ENCODE measurements around the gene FAM185A.
A peak's percentile ranks its signal among the peaks of the same experiment; 100 is the strongest.
"Not testable (repeated sequence)": the region's sequence is repeated elsewhere in the genome, so short reads cannot be mapped to it uniquely, and the experiment has no call there.

Gene FAM185A

DNA sequence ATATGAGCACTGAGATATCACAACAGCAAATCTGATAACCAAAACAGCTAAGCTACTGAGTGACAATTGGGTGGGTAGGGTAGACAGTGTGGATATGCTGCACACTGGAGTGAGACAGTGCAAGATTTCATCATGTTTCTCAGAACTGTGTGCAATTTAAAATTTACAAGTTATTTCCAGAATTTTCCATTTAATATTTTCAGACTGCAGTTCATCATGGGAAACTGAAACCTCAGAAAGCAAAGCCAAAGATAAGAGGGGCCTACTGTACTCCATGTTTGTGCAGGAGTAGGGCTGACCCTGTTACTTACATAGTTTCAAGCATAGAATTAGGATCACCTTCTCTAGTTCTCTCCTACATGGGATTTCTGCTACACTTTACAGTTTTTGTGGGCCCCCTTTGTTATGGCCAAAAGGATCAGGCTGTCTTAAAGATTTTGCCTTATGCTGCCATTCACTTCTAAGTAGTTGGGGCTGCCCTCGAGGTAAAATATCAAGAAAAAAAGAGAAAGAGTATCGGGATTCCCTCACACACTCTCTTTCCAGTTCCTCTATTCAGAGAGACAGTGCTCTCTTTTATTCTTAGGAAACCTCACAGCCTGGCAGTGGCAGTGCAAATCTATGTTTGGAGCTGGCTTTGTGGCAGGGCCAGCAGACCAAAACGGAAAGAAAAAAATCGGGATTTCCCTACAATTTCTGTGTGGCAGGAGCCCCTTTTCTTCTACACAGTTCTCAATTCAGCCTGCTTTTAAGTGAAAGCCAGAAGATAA, 6.6 kb upstream of the FAM185A start:
- H3K36me3 ChIP-seq (ENCODE audit: insufficient read depth); H3K79me2 ChIP-seq (ENCODE audit: insufficient read depth, low read depth); H3K4me3 ChIP-seq (IDR thresholded peaks at IDR 0.05; ENCODE audit: insufficient read depth, low read depth, low read length); H4K20me1 ChIP-seq (ENCODE audit: insufficient read depth); H3K27me3 ChIP-seq (ENCODE audit: insufficient read depth, low read depth): not testable (repeated sequence)
- peak overlapping the region; percentile 72 for H2AFZ ChIP-seq (ENCODE audit: low read depth)
- peak overlapping the region; percentile 3; the same call in 1 of the 2 replicates for H3K9ac ChIP-seq
- peak overlapping the region; percentile 46 for H3K4me2 ChIP-seq
- peaks cover 41% of the 10 kb centered on the region for H3K4me1 ChIP-seq (ENCODE audit: low read depth, poor library complexity, severe bottlenecking)
- H3K27ac ChIP-seq: peak overlapping the region; percentile 34; the same call in 1 of the 2 replicates

- peak overlapping the region; percentile 57; the same call in 1 of the 2 replicates for H2AFZ ChIP-seq (ENCODE audit: low read depth)
Observed at GRCh38 chr7:102743861-102744260, 4.9 kb upstream of the FAM185A start.

DNA sequence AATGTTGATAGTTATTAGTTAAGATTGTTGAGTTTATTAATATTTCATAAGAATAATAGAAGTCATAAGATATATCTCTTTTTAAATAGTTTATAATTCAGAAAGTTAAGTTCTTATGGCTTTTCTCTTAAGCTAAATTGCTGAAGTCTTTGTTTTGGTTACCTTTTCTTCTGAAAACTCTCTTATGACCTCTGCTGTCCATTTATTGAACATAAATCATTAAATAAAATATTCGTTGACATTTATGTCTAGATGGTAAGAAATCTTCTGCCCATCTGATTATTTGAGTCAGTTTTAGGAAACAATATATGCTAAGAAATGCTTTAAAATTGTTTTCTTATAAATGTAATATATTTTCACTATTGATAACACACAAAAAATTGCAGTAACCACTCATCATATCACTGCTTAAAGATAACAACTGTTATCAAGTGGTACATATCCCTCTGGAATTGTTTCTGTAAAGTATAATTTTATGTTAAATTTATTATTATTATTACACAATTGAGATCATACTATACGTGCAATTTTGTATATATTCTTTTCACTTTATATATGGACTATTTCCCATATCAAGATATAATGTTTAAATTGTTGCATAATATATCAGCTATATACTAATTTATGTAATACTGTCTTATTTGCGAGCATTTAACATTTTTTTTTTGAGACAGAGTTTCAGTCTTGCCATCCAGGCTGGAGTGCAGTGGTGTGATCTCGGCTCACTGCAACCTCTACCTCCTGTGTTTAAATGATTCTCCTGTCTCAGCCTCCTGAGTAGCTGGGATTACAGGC, 3.1 kb upstream of the FAM185A start:
- H2AFZ ChIP-seq (ENCODE audit: low read depth); H3K27ac ChIP-seq; H3K4me2 ChIP-seq; H3K4me3 ChIP-seq (IDR thresholded peaks at IDR 0.05; ENCODE audit: insufficient read depth, low read depth, low read length); H3K79me2 ChIP-seq (ENCODE audit: insufficient read depth, low read depth); H3K27me3 ChIP-seq (ENCODE audit: insufficient read depth, low read depth); H4K20me1 ChIP-seq (ENCODE audit: insufficient read depth); H3K36me3 ChIP-seq (ENCODE audit: insufficient read depth); H3K9ac ChIP-seq: not testable (repeated sequence)
- peaks cover 48% of the 10 kb centered on the region for H3K4me1 ChIP-seq (ENCODE audit: low read depth, poor library complexity, severe bottlenecking)

More at GRCh38 chr7:102743861-102744260, 4.9 kb upstream of the FAM185A start:
- H3K4me1 ChIP-seq (ENCODE audit: low read depth, poor library complexity, severe bottlenecking): peaks cover 48% of the 10 kb centered on the region
- H3K27me3 ChIP-seq (ENCODE audit: insufficient read depth, low read depth); H3K4me3 ChIP-seq (IDR thresholded peaks at IDR 0.05; ENCODE audit: insufficient read depth, low read depth, low read length); H3K27ac ChIP-seq; H3K9ac ChIP-seq; H3K36me3 ChIP-seq (ENCODE audit: insufficient read depth); H3K4me2 ChIP-seq; H4K20me1 ChIP-seq (ENCODE audit: insufficient read depth); H3K79me2 ChIP-seq (ENCODE audit: insufficient read depth, low read depth): not testable (repeated sequence)

DNA sequence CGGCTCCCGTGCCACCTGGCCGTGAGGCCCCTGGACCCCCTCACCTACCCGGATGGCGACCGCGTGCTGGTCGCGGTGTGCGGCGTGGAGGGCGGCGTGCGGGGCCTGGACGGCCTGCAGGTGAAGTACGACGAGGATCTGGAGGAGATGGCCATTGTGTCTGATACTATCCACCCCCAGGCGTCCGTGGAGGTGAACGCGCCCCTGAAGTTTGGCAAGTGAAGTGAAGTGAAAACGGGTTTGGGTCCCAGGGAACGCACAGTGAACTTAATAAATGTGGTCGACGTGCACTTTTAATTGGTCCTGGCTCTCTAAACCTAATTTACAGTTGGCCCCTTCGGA, 617 bp downstream of the FAM185A start:
- not testable (repeated sequence) for H3K9ac ChIP-seq; H3K36me3 ChIP-seq (ENCODE audit: insufficient read depth); H3K27me3 ChIP-seq (ENCODE audit: insufficient read depth, low read depth); H3K79me2 ChIP-seq (ENCODE audit: insufficient read depth, low read depth); H3K4me3 ChIP-seq (IDR thresholded peaks at IDR 0.05; ENCODE audit: insufficient read depth, low read depth, low read length); H4K20me1 ChIP-seq (ENCODE audit: insufficient read depth); H3K27ac ChIP-seq
- peak overlapping the region; percentile 51 for H3K4me2 ChIP-seq
- peaks cover 18% of the 10 kb centered on the region for H3K4me1 ChIP-seq (ENCODE audit: low read depth, poor library complexity, severe bottlenecking)
- peak overlapping the region; percentile 72; the same call in 1 of the 2 replicates for H2AFZ ChIP-seq (ENCODE audit: low read depth)

DNA sequence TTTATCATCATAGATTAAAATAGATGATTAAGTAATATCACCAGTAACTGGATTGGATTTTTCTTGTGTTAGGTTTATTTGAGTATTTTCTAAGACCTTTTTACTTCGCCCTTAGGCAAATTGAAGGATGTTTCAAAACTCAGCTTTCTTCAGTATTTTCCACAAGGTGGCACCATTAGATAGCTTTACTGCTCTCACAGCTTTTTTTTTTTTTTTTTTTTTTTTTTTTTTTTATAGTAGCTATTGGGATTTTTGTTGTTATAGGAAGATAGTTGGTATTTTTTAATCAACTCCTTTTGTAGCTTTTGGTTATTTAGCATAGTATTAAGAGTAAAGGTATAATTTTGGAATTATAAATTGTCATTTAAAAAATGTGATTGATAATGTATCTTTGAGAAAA, 9.4 kb downstream of the FAM185A start:
- not testable (repeated sequence) for H3K27ac ChIP-seq; H3K4me2 ChIP-seq; H3K27me3 ChIP-seq (ENCODE audit: insufficient read depth, low read depth); H2AFZ ChIP-seq (ENCODE audit: low read depth); H4K20me1 ChIP-seq (ENCODE audit: insufficient read depth); H3K9ac ChIP-seq; H3K4me1 ChIP-seq (ENCODE audit: low read depth, poor library complexity, severe bottlenecking); H3K36me3 ChIP-seq (ENCODE audit: insufficient read depth); H3K4me3 ChIP-seq (IDR thresholded peaks at IDR 0.05; ENCODE audit: insufficient read depth, low read depth, low read length); H3K79me2 ChIP-seq (ENCODE audit: insufficient read depth, low read depth)
- TF ChIP-seq, protein P1, sequence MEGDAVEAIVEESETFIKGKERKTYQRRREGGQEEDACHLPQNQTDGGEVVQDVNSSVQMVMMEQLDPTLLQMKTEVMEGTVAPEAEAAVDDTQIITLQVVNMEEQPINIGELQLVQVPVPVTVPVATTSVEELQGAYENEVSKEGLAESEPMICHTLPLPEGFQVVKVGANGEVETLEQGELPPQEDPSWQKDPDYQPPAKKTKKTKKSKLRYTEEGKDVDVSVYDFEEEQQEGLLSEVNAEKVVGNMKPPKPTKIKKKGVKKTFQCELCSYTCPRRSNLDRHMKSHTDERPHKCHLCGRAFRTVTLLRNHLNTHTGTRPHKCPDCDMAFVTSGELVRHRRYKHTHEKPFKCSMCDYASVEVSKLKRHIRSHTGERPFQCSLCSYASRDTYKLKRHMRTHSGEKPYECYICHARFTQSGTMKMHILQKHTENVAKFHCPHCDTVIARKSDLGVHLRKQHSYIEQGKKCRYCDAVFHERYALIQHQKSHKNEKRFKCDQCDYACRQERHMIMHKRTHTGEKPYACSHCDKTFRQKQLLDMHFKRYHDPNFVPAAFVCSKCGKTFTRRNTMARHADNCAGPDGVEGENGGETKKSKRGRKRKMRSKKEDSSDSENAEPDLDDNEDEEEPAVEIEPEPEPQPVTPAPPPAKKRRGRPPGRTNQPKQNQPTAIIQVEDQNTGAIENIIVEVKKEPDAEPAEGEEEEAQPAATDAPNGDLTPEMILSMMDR (conservative IDR thresholded peaks at IDR 0.05; ENCODE audit: low read depth, low read length): peak; percentile 44

GRCh38 chr7:102759934-102760333, 11.1 kb downstream of the FAM185A start:
- H3K4me2 ChIP-seq; H3K9ac ChIP-seq; H4K20me1 ChIP-seq (ENCODE audit: insufficient read depth); H3K79me2 ChIP-seq (ENCODE audit: insufficient read depth, low read depth); H3K4me1 ChIP-seq (ENCODE audit: low read depth, poor library complexity, severe bottlenecking); H3K27me3 ChIP-seq (ENCODE audit: insufficient read depth, low read depth); H3K36me3 ChIP-seq (ENCODE audit: insufficient read depth); H2AFZ ChIP-seq (ENCODE audit: low read depth); H3K4me3 ChIP-seq (IDR thresholded peaks at IDR 0.05; ENCODE audit: insufficient read depth, low read depth, low read length); H3K27ac ChIP-seq: not testable (repeated sequence)

DNA sequence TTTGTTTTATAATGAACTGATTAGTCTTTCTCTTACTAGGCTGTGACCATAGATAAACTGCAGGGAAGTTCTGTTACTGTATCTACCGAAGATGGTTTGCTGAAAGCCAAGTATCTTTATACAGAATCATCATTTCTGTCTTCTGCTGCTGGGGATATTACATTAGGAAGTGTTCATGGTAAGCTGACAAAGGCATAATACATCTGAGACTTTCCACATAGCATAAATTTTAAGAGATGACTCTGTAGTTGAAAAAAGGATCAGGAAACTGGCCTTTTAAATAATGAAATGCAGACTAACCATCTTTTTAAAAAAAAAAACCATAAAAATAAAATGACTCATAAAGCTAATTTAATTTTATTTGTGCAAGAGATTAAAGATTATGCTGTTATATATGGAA, 12.4 kb downstream of the FAM185A start:
- H4K20me1 ChIP-seq (ENCODE audit: insufficient read depth); H3K4me3 ChIP-seq (IDR thresholded peaks at IDR 0.05; ENCODE audit: insufficient read depth, low read depth, low read length); H3K4me2 ChIP-seq: not testable (repeated sequence)

GRCh38 chr7:102763295-102763905, 14.6 kb downstream of the FAM185A start:
- not testable (repeated sequence) for H3K9ac ChIP-seq; H3K4me2 ChIP-seq; H4K20me1 ChIP-seq (ENCODE audit: insufficient read depth); H2AFZ ChIP-seq (ENCODE audit: low read depth); H3K4me3 ChIP-seq (IDR thresholded peaks at IDR 0.05; ENCODE audit: insufficient read depth, low read depth, low read length); H3K27ac ChIP-seq; H3K27me3 ChIP-seq (ENCODE audit: insufficient read depth, low read depth); H3K79me2 ChIP-seq (ENCODE audit: insufficient read depth, low read depth); H3K36me3 ChIP-seq (ENCODE audit: insufficient read depth); H3K4me1 ChIP-seq (ENCODE audit: low read depth, poor library complexity, severe bottlenecking)

More for the DNA sequence above, 12.4 kb downstream of the FAM185A start:
- H3K27ac ChIP-seq; H3K9ac ChIP-seq; H3K4me1 ChIP-seq (ENCODE audit: low read depth, poor library complexity, severe bottlenecking); H3K27me3 ChIP-seq (ENCODE audit: insufficient read depth, low read depth); H3K36me3 ChIP-seq (ENCODE audit: insufficient read depth); H3K79me2 ChIP-seq (ENCODE audit: insufficient read depth, low read depth); H2AFZ ChIP-seq (ENCODE audit: low read depth): not testable (repeated sequence)

DNA sequence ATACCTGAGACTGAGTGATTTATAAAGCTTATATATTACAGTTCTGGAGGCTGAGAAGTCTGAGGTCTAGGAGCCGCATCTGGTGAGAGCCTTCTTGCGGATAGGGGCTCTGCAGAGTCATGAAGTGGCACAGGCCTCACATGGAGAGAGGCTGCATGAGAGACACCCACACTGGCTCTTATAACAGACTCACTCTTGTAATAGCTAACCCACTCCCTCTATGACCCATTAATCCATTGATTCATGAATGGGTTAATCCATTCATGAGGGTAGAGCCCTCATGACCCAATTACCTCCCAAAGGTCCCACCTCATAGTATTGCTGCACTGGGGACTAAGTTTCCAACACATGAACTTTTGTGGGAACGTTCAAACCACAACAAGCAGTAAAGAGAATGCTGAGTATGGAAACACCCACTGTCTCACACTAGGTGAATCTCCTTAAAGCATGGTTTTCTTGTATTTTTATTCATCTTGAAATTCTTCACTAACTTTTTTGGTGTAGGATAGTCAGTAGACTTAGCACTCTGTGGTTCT, 20.9 kb downstream of the FAM185A start:
- not testable (repeated sequence) for H3K79me2 ChIP-seq (ENCODE audit: insufficient read depth, low read depth); H3K27ac ChIP-seq; H3K4me3 ChIP-seq (IDR thresholded peaks at IDR 0.05; ENCODE audit: insufficient read depth, low read depth, low read length); H3K9ac ChIP-seq; H3K27me3 ChIP-seq (ENCODE audit: insufficient read depth, low read depth); H3K4me2 ChIP-seq; H4K20me1 ChIP-seq (ENCODE audit: insufficient read depth); H3K36me3 ChIP-seq (ENCODE audit: insufficient read depth); H3K4me1 ChIP-seq (ENCODE audit: low read depth, poor library complexity, severe bottlenecking); H2AFZ ChIP-seq (ENCODE audit: low read depth)
